NB4 (cell line): ENCODE results near the gene CAMTA1.

Source experiments
- TF ChIP-seq, protein P1 (sequence below): IDR thresholded peaks from one replicate; pipeline ENCODE4 v1.5.1; 2012; ENCODE audit warnings: low read depth, low read length
- TF ChIP-seq, protein P2 (sequence below): IDR thresholded peaks from 2 replicates; pipeline ENCODE4 v1.6.1; 2011; ENCODE audit warnings: low read depth, low read length

DNA sequence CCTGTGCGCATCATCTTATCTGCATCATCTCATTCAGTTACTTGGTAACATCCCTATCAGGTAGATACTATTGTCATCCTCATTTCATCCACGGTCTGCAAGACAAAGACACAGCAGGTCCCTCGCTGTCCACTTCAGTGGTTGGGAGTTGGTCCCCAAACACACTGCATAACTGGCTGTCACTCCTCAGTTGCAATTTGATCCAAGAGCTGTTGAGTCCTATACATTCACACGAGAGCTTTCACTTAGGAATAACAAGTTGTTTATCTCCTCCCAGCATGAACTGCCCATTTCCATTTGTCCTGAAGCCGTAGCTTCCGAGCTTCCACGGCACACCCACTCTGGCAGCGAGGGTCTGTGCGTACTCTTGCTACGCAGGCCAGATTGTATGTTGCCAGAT lies 472.0 kb downstream of the CAMTA1 start:
- TF ChIP-seq, protein P1, sequence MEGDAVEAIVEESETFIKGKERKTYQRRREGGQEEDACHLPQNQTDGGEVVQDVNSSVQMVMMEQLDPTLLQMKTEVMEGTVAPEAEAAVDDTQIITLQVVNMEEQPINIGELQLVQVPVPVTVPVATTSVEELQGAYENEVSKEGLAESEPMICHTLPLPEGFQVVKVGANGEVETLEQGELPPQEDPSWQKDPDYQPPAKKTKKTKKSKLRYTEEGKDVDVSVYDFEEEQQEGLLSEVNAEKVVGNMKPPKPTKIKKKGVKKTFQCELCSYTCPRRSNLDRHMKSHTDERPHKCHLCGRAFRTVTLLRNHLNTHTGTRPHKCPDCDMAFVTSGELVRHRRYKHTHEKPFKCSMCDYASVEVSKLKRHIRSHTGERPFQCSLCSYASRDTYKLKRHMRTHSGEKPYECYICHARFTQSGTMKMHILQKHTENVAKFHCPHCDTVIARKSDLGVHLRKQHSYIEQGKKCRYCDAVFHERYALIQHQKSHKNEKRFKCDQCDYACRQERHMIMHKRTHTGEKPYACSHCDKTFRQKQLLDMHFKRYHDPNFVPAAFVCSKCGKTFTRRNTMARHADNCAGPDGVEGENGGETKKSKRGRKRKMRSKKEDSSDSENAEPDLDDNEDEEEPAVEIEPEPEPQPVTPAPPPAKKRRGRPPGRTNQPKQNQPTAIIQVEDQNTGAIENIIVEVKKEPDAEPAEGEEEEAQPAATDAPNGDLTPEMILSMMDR, result no peak
- TF ChIP-seq, protein P2, sequence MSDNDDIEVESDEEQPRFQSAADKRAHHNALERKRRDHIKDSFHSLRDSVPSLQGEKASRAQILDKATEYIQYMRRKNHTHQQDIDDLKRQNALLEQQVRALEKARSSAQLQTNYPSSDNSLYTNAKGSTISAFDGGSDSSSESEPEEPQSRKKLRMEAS, result no peak
